HepG2 (cell line): ENCODE data around the gene KRTAP3-2. TPM values are rescaled to one million over a fixed set of nuclear protein-coding genes. Genes with fewer than 3 reads are reported as not detected.

Source experiments
- CSRNP1 ChIP-seq: sonication (generic); formaldehyde crosslinking; IDR thresholded peaks from 2 replicates; pipeline ENCODE4 v1.8.1; 2023; ENCODE audit warnings: mild to moderate bottlenecking, missing genetic modification reagents
- DMTF1 ChIP-seq: sonication (generic); formaldehyde crosslinking; IDR thresholded peaks from 2 replicates; pipeline ENCODE4 v1.4.0; 2020; ENCODE audit warnings: mild to moderate bottlenecking, missing genetic modification reagents
- IKZF1 ChIP-seq: fragments of 450-650 bp; IDR thresholded peaks from 2 replicates; pipeline ENCODE4 v1.7.1; 2016
- NCOR1 ChIP-seq: fragments of 200-600 bp; sonication (generic); IDR thresholded peaks from 2 replicates; pipeline ENCODE4 v1.7.0; 2017; ENCODE audit warnings: antibody characterized with exemption, low read length, borderline replicate concordance
- NFYC ChIP-seq: IDR thresholded peaks from 2 replicates; pipeline ENCODE4 v1.6.1; 2016; ENCODE audit warnings: missing genetic modification reagents, missing compliant biosample characterization
- RNF219 ChIP-seq: sonication (generic); formaldehyde crosslinking; IDR thresholded peaks from 2 replicates; pipeline ENCODE4 v1.5.0; 2020; ENCODE audit warnings: mild to moderate bottlenecking, missing genetic modification reagents
- ZBTB1 ChIP-seq: sonication (generic); formaldehyde crosslinking; IDR thresholded peaks from 2 replicates; pipeline ENCODE4 v1.4.0; 2020; ENCODE audit warnings: missing genetic modification reagents, borderline replicate concordance
- ZHX1 ChIP-seq: sonication (generic); formaldehyde crosslinking; IDR thresholded peaks from 2 replicates; pipeline ENCODE4 v1.8.1; 2022; ENCODE audit warnings: low read depth, mild to moderate bottlenecking, missing genetic modification reagents
- ZNF143 ChIP-seq: sonication (generic); formaldehyde crosslinking; IDR thresholded peaks from 2 replicates; pipeline ENCODE4 v1.4.0; 2020; ENCODE audit warnings: missing genetic modification reagents
- ZNF296 ChIP-seq: sonication (generic); formaldehyde crosslinking; conservative IDR thresholded peaks from 2 replicates; pipeline ENCODE4 v1.5.0; 2020; ENCODE audit warnings: mild to moderate bottlenecking, missing genetic modification reagents
- ZNF431 ChIP-seq: sonication (generic); formaldehyde crosslinking; IDR thresholded peaks from 2 replicates; pipeline ENCODE4 v1.9.0; 2022; ENCODE audit warnings: missing genetic modification reagents, low read depth, mild to moderate bottlenecking, borderline replicate concordance
- ZNF468 ChIP-seq: sonication (generic); formaldehyde crosslinking; IDR thresholded peaks from 2 replicates; pipeline ENCODE4 v1.8.0; 2022; ENCODE audit warnings: mild to moderate bottlenecking, moderate library complexity, missing genetic modification reagents
- ZNF547 ChIP-seq: sonication (generic); formaldehyde crosslinking; IDR thresholded peaks from 2 replicates; pipeline ENCODE4 v1.5.1; 2020; ENCODE audit warnings: mild to moderate bottlenecking, missing genetic modification reagents
- ZNF570 ChIP-seq: sonication (generic); formaldehyde crosslinking; IDR thresholded peaks from 2 replicates; pipeline ENCODE4 v1.4.0; 2020; ENCODE audit warnings: mild to moderate bottlenecking, missing genetic modification reagents, borderline replicate concordance
- ZNF800 ChIP-seq: sonication (generic); formaldehyde crosslinking; IDR thresholded peaks from 2 replicates; pipeline ENCODE4 v1.4.0; 2020; ENCODE audit warnings: missing genetic modification reagents
- polyA plus RNA-seq, 8 experiments: library from polyadenylated mRNA; depleted of rRNA in 3 of 8; stranded (reverse) in 7 of 8; unstranded in 1 of 8; fragments of >200 nt; fragmentation: Illumina TruSeq in 4 of 8; extraction: Trizol in 4 of 8; gene quantifications; 2 replicates each; pipeline versions ENCODE4 v1.2.1 to v1.2.3, GENCODE V29; 2011 to 2016; ENCODE audit warnings: low read depth in 4 of 8, missing spikeins in 1 of 8, mixed read lengths in 1 of 8; ENCODE audit not compliant: insufficient read depth in 1 of 8
- total RNA-seq, 5 experiments: library from RNA; depleted of rRNA; stranded (reverse); fragments of >200 nt; fragmentation: Illumina TruSeq; extraction: Trizol; gene quantifications; 2 replicates each; pipeline ENCODE4 v1.2.3, GENCODE V29; 2016; ENCODE audit warnings: low read depth in 1 of 5

The KRTAP3-2 gene
- total and polyA plus RNA-seq, 2 of the 13 experiments (the other 11 are each of a cell fraction or from before 2014, with no cell fraction given): not detected

- TF ChIP-seq NCOR1: peak; percentile 99
- no peak for TF ChIP-seq ZNF296 (CRISPR knock-in tag)
- TF ChIP-seq ZHX1 (CRISPR knock-in tag): no peak
- TF ChIP-seq ZNF800 (CRISPR knock-in tag): peak; percentile 50; the same call in 1 of the 2 replicates
- peak; percentile 55; the same call in 1 of the 2 replicates for TF ChIP-seq ZNF431
- no peak for TF ChIP-seq ZBTB1 (CRISPR knock-in tag)
- peak; percentile 82 for TF ChIP-seq ZNF143 (CRISPR knock-in tag)
- TF ChIP-seq IKZF1: no peak
- TF ChIP-seq ZNF547 (CRISPR knock-in tag): no peak
- no peak for TF ChIP-seq RNF219
- peak; percentile 70 for TF ChIP-seq NFYC (CRISPR knock-in tag)
- TF ChIP-seq DMTF1: no peak
- no peak for TF ChIP-seq ZNF570 (CRISPR knock-in tag)
- no peak for TF ChIP-seq ZNF468 (CRISPR knock-in tag)
- TF ChIP-seq CSRNP1: no peak; the same call in 1 of the 2 replicates
Observed at GRCh38 chr17:40956401-40957254, 43.1 kb downstream of the KRTAP3-2 start (continued).
